Gastroesophageal sphincter (tissue), 3 donors: ENCODE measurements around the gene DNASE2B.

Experiments
- EP300 ChIP-seq: sonication (generic); formaldehyde crosslinking; IDR thresholded peaks from one replicate; pipeline ENCODE4 v1.6.1; 2017; ENCODE audit warnings: antibody characterized with exemption, mild to moderate bottlenecking
- POLR2A ChIP-seq, 2 donors: fragments of 450-650 bp; IDR thresholded peaks; one replicate each; pipeline ENCODE4 v1.6.1; 2017; ENCODE audit warnings: antibody characterized with exemption in 2 of 2, mild to moderate bottlenecking in 2 of 2, moderate library complexity in 1 of 2
- POLR2AphosphoS5 ChIP-seq: sonication (generic); formaldehyde crosslinking; IDR thresholded peaks from one replicate; pipeline ENCODE4 v1.6.1; 2017; ENCODE audit warnings: antibody characterized with exemption
- TF ChIP-seq, protein P1 (sequence below), 4 experiments: fragments of 200-600 bp in 2 of 4; fragments of 450-650 bp in 2 of 4; sonication (generic) in 1 of 4; IDR thresholded peaks; one replicate each; pipeline ENCODE4 v1.5.1; 2017 to 2019; ENCODE audit warnings: antibody characterized with exemption in 4 of 4, mild to moderate bottlenecking in 2 of 4, moderate library complexity in 2 of 4

DNA sequence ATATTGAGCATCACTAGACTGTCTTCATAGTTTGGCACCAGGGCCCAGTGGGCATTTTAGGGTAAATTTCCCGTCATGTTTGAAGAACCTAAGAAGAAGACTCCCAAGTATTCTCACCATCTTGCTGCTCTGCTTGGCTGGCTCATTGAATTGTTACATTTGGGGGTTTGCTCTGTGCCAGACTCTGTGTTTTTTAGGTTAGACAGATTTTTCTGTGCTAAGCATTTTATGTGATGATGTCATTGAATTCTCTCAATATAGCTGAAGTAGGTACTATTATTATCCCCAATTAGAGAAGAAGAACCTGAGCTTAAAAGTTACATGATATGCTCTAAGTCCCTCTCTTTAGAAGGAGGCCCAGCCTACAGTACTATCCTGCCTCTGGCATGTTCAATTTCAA, 28.0 kb upstream of the DNASE2B start:
- TF ChIP-seq POLR2AphosphoS5 (no peak), POLR2A (IDR thresholded peaks at IDR 0.05) (no peak), EP300 (no peak)
- TF ChIP-seq, protein P1, sequence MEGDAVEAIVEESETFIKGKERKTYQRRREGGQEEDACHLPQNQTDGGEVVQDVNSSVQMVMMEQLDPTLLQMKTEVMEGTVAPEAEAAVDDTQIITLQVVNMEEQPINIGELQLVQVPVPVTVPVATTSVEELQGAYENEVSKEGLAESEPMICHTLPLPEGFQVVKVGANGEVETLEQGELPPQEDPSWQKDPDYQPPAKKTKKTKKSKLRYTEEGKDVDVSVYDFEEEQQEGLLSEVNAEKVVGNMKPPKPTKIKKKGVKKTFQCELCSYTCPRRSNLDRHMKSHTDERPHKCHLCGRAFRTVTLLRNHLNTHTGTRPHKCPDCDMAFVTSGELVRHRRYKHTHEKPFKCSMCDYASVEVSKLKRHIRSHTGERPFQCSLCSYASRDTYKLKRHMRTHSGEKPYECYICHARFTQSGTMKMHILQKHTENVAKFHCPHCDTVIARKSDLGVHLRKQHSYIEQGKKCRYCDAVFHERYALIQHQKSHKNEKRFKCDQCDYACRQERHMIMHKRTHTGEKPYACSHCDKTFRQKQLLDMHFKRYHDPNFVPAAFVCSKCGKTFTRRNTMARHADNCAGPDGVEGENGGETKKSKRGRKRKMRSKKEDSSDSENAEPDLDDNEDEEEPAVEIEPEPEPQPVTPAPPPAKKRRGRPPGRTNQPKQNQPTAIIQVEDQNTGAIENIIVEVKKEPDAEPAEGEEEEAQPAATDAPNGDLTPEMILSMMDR (IDR thresholded peaks at IDR 0.05): no peak
